ENCODE measurements around the gene IFI44. TPM values are rescaled to one million over a fixed set of nuclear protein-coding genes. Genes with fewer than 3 reads are reported as not detected.

The IFI44 gene
- total RNA-seq: 1 to 10 TPM; 3.3 to 6.8 (median 4.0) TPM
- 1 to 10 TPM; 3.3 to 5.0 (median 4.3) TPM for polyA plus RNA-seq
- long read RNA-seq, donor 1, partial matches to known transcripts: 0 of 1 reads
- long read RNA-seq, donor 1, other reads (novel, unspliced or antisense): 0 of 1 reads
- long read RNA-seq, donor 2, partial matches to known transcripts: 0 of 2 reads
- long read RNA-seq, donor 2, other reads (novel, unspliced or antisense): 0 of 2 reads

GRCh38 chr1:78649628-78650027 is at the start of gene IFI44:
IFI44 (plus strand) TSS chr1:78649831; CDS start chr1:78650196, 365 bp downstream.
- Histone ChIP-seq H3K4me1 (no peaks in the 10 kb centered on the region), H3K9me3 (no peaks in the 10 kb centered on the region), H3K27ac (peak within 1 kb of the TSS; percentile 28), H3K36me3 (ENCODE audit: insufficient read depth in 1 of 2, low read depth in 1 of 2) (no peaks in the 10 kb centered on the region), H3K4me3 (peak within 1 kb of the TSS; percentile 59), H3K27me3 (ENCODE audit: insufficient read depth in 3 of 3, low read length in 2 of 3) (no peaks in the 10 kb centered on the region)
- peak; percentile 70 to 83 for DNase-seq
- intact Hi-C loops (cut with DNase I): no loop called here
- ATAC-seq: peak; percentile 40 to 78 (median 55)
- TF ChIP-seq, protein P1, sequence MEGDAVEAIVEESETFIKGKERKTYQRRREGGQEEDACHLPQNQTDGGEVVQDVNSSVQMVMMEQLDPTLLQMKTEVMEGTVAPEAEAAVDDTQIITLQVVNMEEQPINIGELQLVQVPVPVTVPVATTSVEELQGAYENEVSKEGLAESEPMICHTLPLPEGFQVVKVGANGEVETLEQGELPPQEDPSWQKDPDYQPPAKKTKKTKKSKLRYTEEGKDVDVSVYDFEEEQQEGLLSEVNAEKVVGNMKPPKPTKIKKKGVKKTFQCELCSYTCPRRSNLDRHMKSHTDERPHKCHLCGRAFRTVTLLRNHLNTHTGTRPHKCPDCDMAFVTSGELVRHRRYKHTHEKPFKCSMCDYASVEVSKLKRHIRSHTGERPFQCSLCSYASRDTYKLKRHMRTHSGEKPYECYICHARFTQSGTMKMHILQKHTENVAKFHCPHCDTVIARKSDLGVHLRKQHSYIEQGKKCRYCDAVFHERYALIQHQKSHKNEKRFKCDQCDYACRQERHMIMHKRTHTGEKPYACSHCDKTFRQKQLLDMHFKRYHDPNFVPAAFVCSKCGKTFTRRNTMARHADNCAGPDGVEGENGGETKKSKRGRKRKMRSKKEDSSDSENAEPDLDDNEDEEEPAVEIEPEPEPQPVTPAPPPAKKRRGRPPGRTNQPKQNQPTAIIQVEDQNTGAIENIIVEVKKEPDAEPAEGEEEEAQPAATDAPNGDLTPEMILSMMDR (IDR thresholded peaks at IDR 0.05): no peak

DNA sequence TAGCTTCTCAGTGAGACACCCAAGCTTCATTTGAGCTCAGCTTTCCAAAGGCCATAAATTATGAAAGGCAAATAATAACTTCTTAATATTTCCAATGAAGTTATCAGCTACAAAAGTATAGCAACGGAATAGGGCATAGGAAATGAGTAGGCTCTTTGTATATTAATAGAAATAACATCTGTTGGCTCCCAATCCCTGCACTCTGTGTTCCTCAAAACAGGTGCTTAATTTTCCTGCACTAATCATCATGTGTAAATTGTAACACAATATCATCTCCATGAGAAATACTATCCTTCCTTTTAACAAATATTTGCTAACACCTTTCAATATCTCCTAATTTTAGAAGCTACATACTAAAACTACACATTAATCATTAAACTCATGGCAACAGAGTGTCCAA is 48.6 kb upstream of the IFI44 start:
- TF ChIP-seq, protein P1 (IDR thresholded peaks at IDR 0.05): no peak
- H3K27ac ChIP-seq: no peak overlapping the region
- DNase-seq (no peak), ATAC-seq (no peak)
- no peaks in the 10 kb centered on the region for H3K4me1 ChIP-seq
- intact Hi-C loops (cut with DNase I): no loop called here
- H3K4me3 ChIP-seq: no peak overlapping the region
- WGBS, 3 donors: 16 to 26% (median 16%) methylated on average over 1 of the region's 1 CpG
- H3K9me3 ChIP-seq: no peaks in the 10 kb centered on the region
- no peaks in the 10 kb centered on the region for H3K36me3 ChIP-seq (ENCODE audit: insufficient read depth in 1 of 2, low read depth in 1 of 2)
- no peaks in the 10 kb centered on the region for H3K27me3 ChIP-seq (ENCODE audit: insufficient read depth in 3 of 3, low read length in 2 of 3)

- intact Hi-C loops (cut with DNase I): no loop called here
- TF ChIP-seq, protein P1 (IDR thresholded peaks at IDR 0.05): no peak
- WGBS, 3 donors: 90 to 94% (median 94%) methylated on average over 1 of the region's 1 CpG
Measured at GRCh38 chr1:78603206-78603605, 46.4 kb upstream of the IFI44 start.

GRCh38 chr1:78604643-78605042 is 45.0 kb upstream of the IFI44 start:
- 78 to 81% (median 79%) methylated on average over 5 of the region's 5 CpGs for WGBS, 3 donors
- Histone ChIP-seq H3K36me3 (ENCODE audit: insufficient read depth in 1 of 2, low read depth in 1 of 2) (no peaks in the 10 kb centered on the region), H3K4me3 (no peak overlapping the region), H3K4me1 (no peaks in the 10 kb centered on the region), H3K9me3 (no peaks in the 10 kb centered on the region), H3K27ac (no peak overlapping the region), H3K27me3 (ENCODE audit: insufficient read depth in 3 of 3, low read length in 2 of 3) (no peaks in the 10 kb centered on the region)
- intact Hi-C loops (cut with DNase I): loop anchor here in 1 of 2 donors (5.0 kb wide), 1 partner anchor 462 kb away; no protein-coding TSS in a partner anchor
- no peak for ATAC-seq
- DNase-seq: no peak
- TF ChIP-seq, protein P1 (IDR thresholded peaks at IDR 0.05): no peak

More at GRCh38 chr1:78603206-78603605, 46.4 kb upstream of the IFI44 start:
- no peaks in the 10 kb centered on the region for H3K9me3 ChIP-seq
- no peak for ATAC-seq
- no peak overlapping the region for H3K27ac ChIP-seq
- no peaks in the 10 kb centered on the region for H3K4me1 ChIP-seq
- DNase-seq: no peak
- no peaks in the 10 kb centered on the region for H3K36me3 ChIP-seq (ENCODE audit: insufficient read depth in 1 of 2, low read depth in 1 of 2)
- H3K27me3 ChIP-seq (ENCODE audit: insufficient read depth in 3 of 3, low read length in 2 of 3): no peaks in the 10 kb centered on the region
- no peak overlapping the region for H3K4me3 ChIP-seq

DNA sequence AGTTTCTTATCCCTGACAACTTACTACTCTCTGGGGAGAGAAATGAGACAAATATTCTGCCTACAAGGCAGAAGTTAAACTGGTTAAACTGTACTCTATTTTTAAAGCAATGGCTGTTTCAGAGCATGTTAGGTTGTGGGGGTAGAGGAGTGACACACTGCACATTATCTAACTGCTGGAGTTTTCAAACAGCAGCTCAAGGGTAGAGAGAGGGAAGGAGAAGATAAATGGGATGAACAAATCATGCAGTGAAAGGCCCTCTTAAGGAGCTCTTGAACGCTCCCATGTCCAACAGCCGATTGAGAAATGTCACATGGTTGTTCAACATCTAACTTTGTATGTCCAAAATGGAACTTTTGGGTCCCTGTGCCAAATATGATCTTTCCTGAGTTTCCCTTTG is 43.4 kb upstream of the IFI44 start:
- DNase-seq: no peak
- Histone ChIP-seq H3K9me3 (no peaks in the 10 kb centered on the region), H3K4me3 (no peak overlapping the region), H3K27me3 (ENCODE audit: insufficient read depth in 3 of 3, low read length in 2 of 3) (no peaks in the 10 kb centered on the region), H3K27ac (no peak overlapping the region), H3K36me3 (ENCODE audit: insufficient read depth in 1 of 2, low read depth in 1 of 2) (no peaks in the 10 kb centered on the region), H3K4me1 (no peaks in the 10 kb centered on the region)
- intact Hi-C loops (cut with DNase I): loop anchor here in 1 of 2 donors (5.0 kb wide), 1 partner anchor 464 kb away; no protein-coding TSS in a partner anchor
- TF ChIP-seq, protein P1 (IDR thresholded peaks at IDR 0.05): no peak
- no peak for ATAC-seq
- 64 to 74% (median 71%) methylated on average over 2 of the region's 2 CpGs for WGBS, 3 donors
